H9 (cell line): ENCODE measurements around the gene DOCK1. TPM values are rescaled to one million over a fixed set of nuclear protein-coding genes. Genes with fewer than 3 reads are reported as not detected.

Experiments
- DNase-seq: peaks from one replicate; pipeline ENCODE4 v3.0.0-alpha.2; 2017
- H2AFZ ChIP-seq: one replicate; pipeline ENCODE4 v1.6.1; 2013; ENCODE audit warnings: mild to moderate bottlenecking, low read length, control low read depth, moderate library complexity
- H2AK5ac ChIP-seq: 2 replicates; pipeline ENCODE4 v1.6.1; 2013; ENCODE audit warnings: low read length, control low read depth, mixed read lengths; ENCODE audit not compliant: insufficient read length
- H2BK120ac ChIP-seq: one replicate; pipeline ENCODE4 v1.6.1; 2013; ENCODE audit warnings: low read depth, mild to moderate bottlenecking, low read length, control low read depth, inconsistent platforms; ENCODE audit not compliant: poor library complexity, severe bottlenecking
- H2BK12ac ChIP-seq: 2 replicates; pipeline ENCODE4 v1.6.1; 2013; ENCODE audit warnings: low read length, control low read depth, mixed read lengths, low read depth; ENCODE audit not compliant: insufficient read length
- H2BK15ac ChIP-seq: 2 replicates; pipeline ENCODE4 v1.6.1; 2013; ENCODE audit warnings: low read depth, low read length, control low read depth
- H2BK20ac ChIP-seq: one replicate; pipeline ENCODE4 v1.6.1; 2013; ENCODE audit warnings: low read depth, mild to moderate bottlenecking, low read length, control low read depth, inconsistent platforms; ENCODE audit not compliant: poor library complexity, severe bottlenecking
- H2BK5ac ChIP-seq: 2 replicates; pipeline ENCODE4 v1.6.1; 2013; ENCODE audit warnings: low read length, control low read depth, mixed read lengths; ENCODE audit not compliant: insufficient read length
- H3K14ac ChIP-seq: 2 replicates; pipeline ENCODE4 v1.6.1; 2013; ENCODE audit warnings: low read length, control low read depth; ENCODE audit not compliant: insufficient read depth
- H3K18ac ChIP-seq: 2 replicates; pipeline ENCODE4 v1.6.1; 2013; ENCODE audit warnings: low read depth, mild to moderate bottlenecking, mixed read lengths, low read length, control low read depth; ENCODE audit not compliant: insufficient read length
- H3K23ac ChIP-seq: 2 replicates; pipeline ENCODE4 v1.6.1; 2013; ENCODE audit warnings: low read length, control low read depth, mixed read lengths, low read depth; ENCODE audit not compliant: insufficient read length
- H3K23me2 ChIP-seq: 2 replicates; pipeline ENCODE4 v1.6.1; 2013; ENCODE audit warnings: low read depth, mild to moderate bottlenecking, mixed read lengths, low read length, control low read depth; ENCODE audit not compliant: insufficient read length, poor library complexity, severe bottlenecking
- H3K27ac ChIP-seq: 2 replicates; pipeline ENCODE4 v1.5.1; 2013; ENCODE audit warnings: low read length, control low read depth, mixed read lengths, low read depth; ENCODE audit not compliant: insufficient read length
- H3K27me3 ChIP-seq: 2 replicates; pipeline ENCODE4 v1.6.1; 2013; ENCODE audit warnings: low read length, control low read depth, inconsistent platforms; ENCODE audit not compliant: insufficient read depth
- H3K4ac ChIP-seq: 2 replicates; pipeline ENCODE4 v1.6.1; 2013; ENCODE audit warnings: low read depth, mild to moderate bottlenecking, control low read depth, inconsistent platforms, low read length, moderate library complexity
- H3K4me1 ChIP-seq: 2 replicates; pipeline ENCODE4 v1.6.1; 2013; ENCODE audit warnings: low read length, control low read depth, inconsistent platforms; ENCODE audit not compliant: insufficient read depth
- H3K4me2 ChIP-seq: 2 replicates; pipeline ENCODE4 v1.6.1; 2013; ENCODE audit warnings: low read length, control low read depth, mixed read lengths; ENCODE audit not compliant: insufficient read length, insufficient read depth
- H3K56ac ChIP-seq: 2 replicates; pipeline ENCODE4 v1.6.1; 2013; ENCODE audit warnings: low read depth, mild to moderate bottlenecking, mixed read lengths, low read length, control low read depth; ENCODE audit not compliant: insufficient read length
- H3K79me1 ChIP-seq: 2 replicates; pipeline ENCODE4 v1.6.1; 2013; ENCODE audit warnings: low read depth, mild to moderate bottlenecking, moderate library complexity, low read length, control low read depth, inconsistent platforms; ENCODE audit not compliant: insufficient read depth, poor library complexity, severe bottlenecking
- H3K79me2 ChIP-seq: 2 replicates; pipeline ENCODE4 v1.6.1; 2013; ENCODE audit warnings: low read length, control low read depth, inconsistent platforms; ENCODE audit not compliant: insufficient read depth
- H3K9ac ChIP-seq: 2 replicates; pipeline ENCODE4 v1.6.1; 2013; ENCODE audit warnings: low read length, control low read depth, mixed read lengths; ENCODE audit not compliant: insufficient read length; ENCODE audit errors: extremely low read depth
- H3K9me3 ChIP-seq: one replicate; pipeline ENCODE4 v1.6.1; 2013; ENCODE audit warnings: low read depth, low read length, inconsistent platforms; ENCODE audit not compliant: control insufficient read depth
- H3T11ph ChIP-seq: one replicate; pipeline ENCODE4 v1.6.1; 2013; ENCODE audit warnings: mild to moderate bottlenecking, low read length, control low read depth, inconsistent platforms
- H4K20me1 ChIP-seq: one replicate; pipeline ENCODE4 v1.6.1; 2013; ENCODE audit not compliant: control insufficient read depth, insufficient read length, insufficient read depth
- H4K5ac ChIP-seq: 2 replicates; pipeline ENCODE4 v1.6.1; 2013; ENCODE audit warnings: low read depth, mild to moderate bottlenecking, mixed read lengths, low read length, control low read depth; ENCODE audit not compliant: insufficient read length
- H4K8ac ChIP-seq: replicated peaks from 2 replicates; pipeline ENCODE4 v1.6.1; 2013; ENCODE audit warnings: low read length, control low read depth, mixed read lengths, low read depth; ENCODE audit not compliant: insufficient read length
- H4K91ac ChIP-seq: 2 replicates; pipeline ENCODE4 v1.6.1; 2013; ENCODE audit warnings: low read depth, mild to moderate bottlenecking, moderate library complexity, mixed read lengths, low read length, control low read depth; ENCODE audit not compliant: insufficient read length
- H3K27ac Mint-ChIP-seq, 3 experiments: 2 replicates in 2 of 3; 3 replicates in 1 of 3; pipeline ENCODE4 v1.8.0; 2020 to 2021; ENCODE audit warnings: mixed read lengths in 3 of 3, mild to moderate bottlenecking in 1 of 3, moderate library complexity in 1 of 3
- H3K27me3 Mint-ChIP-seq: 2 replicates; pipeline ENCODE4 v1.8.0; 2021; ENCODE audit warnings: low read depth, mild to moderate bottlenecking, moderate library complexity, mixed read lengths
- H3K36me3 Mint-ChIP-seq, 3 experiments: 2 replicates in 2 of 3; 3 replicates in 1 of 3; pipeline ENCODE4 v1.8.0; 2020 to 2021; ENCODE audit warnings: low read depth in 3 of 3, mixed read lengths in 3 of 3; ENCODE audit not compliant: insufficient read depth in 1 of 3
- H3K4me1 Mint-ChIP-seq, 2 experiments: 2 replicates each; pipeline ENCODE4 v1.8.0; 2020; ENCODE audit warnings: mixed read lengths in 2 of 2
- H3K4me3 Mint-ChIP-seq, 2 experiments: 2 replicates in 1 of 2; 3 replicates in 1 of 2; pipeline ENCODE4 v1.8.0; 2020 to 2021; ENCODE audit warnings: mild to moderate bottlenecking in 2 of 2, mixed read lengths in 2 of 2, moderate library complexity in 1 of 2
- H3K9me3 Mint-ChIP-seq, 2 experiments: 2 replicates in 1 of 2; 3 replicates in 1 of 2; pipeline ENCODE4 v1.8.0; 2020; ENCODE audit warnings: mild to moderate bottlenecking in 2 of 2, mixed read lengths in 2 of 2, moderate library complexity in 1 of 2
- CTCF ChIP-seq: fragments of 200-600 bp; sonication (generic); conservative IDR thresholded peaks from 3 replicates; pipeline ENCODE4 v1.8.0; 2021; ENCODE audit warnings: antibody characterized with exemption, mild to moderate bottlenecking
- WGBS: extraction: QIAGEN DNeasy Blood & Tissue Kit; methylation state at CpG from one replicate; pipeline ENCODE4 v1.1.7; 2013; ENCODE audit warnings: missing lambda C conversion rate, low lambda C conversion rate, mixed read lengths; ENCODE audit not compliant: insufficient read length; ENCODE audit errors: extremely low coverage; 5-methylcytosine and 5-hydroxymethylcytosine counted together
- total RNA-seq: library from RNA; stranded (reverse); gene quantifications from 2 replicates; pipeline ENCODE4 v1.2.1, GENCODE V29; 2021

The DOCK1 gene
- total RNA-seq, 1 experiment from 2014 or later = 57.0 TPM

- Histone ChIP-seq H3K23me2 (no peaks in the 10 kb centered on the region), H3K4me1 (no peaks in the 10 kb centered on the region), H2BK15ac (no peak overlapping the region), H2BK20ac (no peak overlapping the region), H2BK120ac (no peak overlapping the region), H2BK12ac (no peak overlapping the region), H2AFZ (no peak overlapping the region), H3K9ac (no peak overlapping the region), H3K14ac (no peak overlapping the region), H4K5ac (no peak overlapping the region), H4K91ac (no peak overlapping the region), H3K4me2 (no peak overlapping the region), H2AK5ac (no peak overlapping the region), H4K20me1 (no peaks in the 10 kb centered on the region), H2BK5ac (no peak overlapping the region), H4K8ac (no peak overlapping the region), H3K27ac (no peak overlapping the region), H3K79me1 (no peaks in the 10 kb centered on the region), H3K27me3 (no peaks in the 10 kb centered on the region), H3K56ac (no peak overlapping the region), H3K23ac (no peak overlapping the region), H3K4ac (no peak overlapping the region), H3K18ac (no peak overlapping the region), H3K9me3 (no peaks in the 10 kb centered on the region), H3T11ph (no peak overlapping the region), H3K79me2 (no peaks in the 10 kb centered on the region)
- H3K4me3 Mint-ChIP-seq = no peak overlapping the region
- peaks cover 0 to 3% (median 3%) of the 10 kb centered on the region in 3 experiments; a peak in 4 of 7 replicates for H3K36me3 Mint-ChIP-seq
- WGBS = no CpG with 5 or more reads among the region's 3 CpGs
- no peaks in the 10 kb centered on the region for H3K27me3 Mint-ChIP-seq
- H3K4me1 Mint-ChIP-seq = peaks cover 0 to 4% of the 10 kb centered on the region in 2 experiments; a peak in 1 of 4 replicates
- no peaks in the 10 kb centered on the region for H3K9me3 Mint-ChIP-seq
- H3K27ac Mint-ChIP-seq = peak overlapping the region in 1 of 3 experiments; percentile 73; a peak in 2 of 7 replicates
- TF ChIP-seq CTCF = no peak
- no peak for DNase-seq
Measured at GRCh38 chr10:127242914-127243313, 337.7 kb downstream of the DOCK1 start.
